Cardiac muscle cell (in vitro differentiated cells and primary cell): ENCODE data around the gene RBM10. TPM values are rescaled to one million over a fixed set of nuclear protein-coding genes. Genes with fewer than 3 reads are reported as not detected.

Experiments used
- DNase-seq, 2 donors: peaks; one replicate each; pipeline versions ENCODE4 v3.0.0 to v3.0.0-alpha.2; 2010 to 2017; ENCODE audit warnings: low read depth in 1 of 2, low spot score in 1 of 2
- H3K27ac ChIP-seq: fragments of 200-600 bp; sonication (generic); 2 replicates; pipeline ENCODE4 v1.5.1; 2016
- H3K27me3 ChIP-seq: fragments of 200-600 bp; sonication (generic); 2 replicates; pipeline ENCODE4 v1.6.0; 2016; ENCODE audit warnings: control low read depth
- H3K36me3 ChIP-seq: fragments of 200-600 bp; sonication (generic); 2 replicates; pipeline ENCODE4 v1.5.1; 2016; ENCODE audit warnings: control low read depth
- H3K4me1 ChIP-seq: fragments of 200-600 bp; sonication (generic); 2 replicates; pipeline ENCODE4 v1.8.1; 2017; ENCODE audit warnings: low read depth, mild to moderate bottlenecking, mixed run types
- H3K4me3 ChIP-seq: fragments of 200-600 bp; sonication (generic); 2 replicates; pipeline ENCODE4 v1.5.1; 2016; ENCODE audit warnings: mild to moderate bottlenecking
- H3K9me3 ChIP-seq: fragments of 200-600 bp; sonication (generic); 2 replicates; pipeline ENCODE4 v1.5.1; 2017; ENCODE audit warnings: low read depth, mild to moderate bottlenecking, control low read depth
- polyA plus RNA-seq: library from polyadenylated mRNA; unstranded; fragments of >200 nt; fragmentation: Nextera tagmentation; extraction: Ambion mirVana; gene quantifications from 2 replicates; pipeline ENCODE4 v1.2.1, GENCODE V29; 2016
- total RNA-seq: library from RNA; depleted of rRNA; stranded (reverse); fragments of >200 nt; gene quantifications from 2 replicates; pipeline ENCODE4 v1.2.3, GENCODE V29; 2016
- TF ChIP-seq, protein P1 (sequence below): IDR thresholded peaks from 2 replicates; pipeline ENCODE4 v1.5.1; 2012; ENCODE audit warnings: low read depth, mild to moderate bottlenecking, low read length

The RBM10 gene
- total and polyA plus RNA-seq, 2 experiments from 2014 or later = 48.7 to 70.0 TPM

DNA sequence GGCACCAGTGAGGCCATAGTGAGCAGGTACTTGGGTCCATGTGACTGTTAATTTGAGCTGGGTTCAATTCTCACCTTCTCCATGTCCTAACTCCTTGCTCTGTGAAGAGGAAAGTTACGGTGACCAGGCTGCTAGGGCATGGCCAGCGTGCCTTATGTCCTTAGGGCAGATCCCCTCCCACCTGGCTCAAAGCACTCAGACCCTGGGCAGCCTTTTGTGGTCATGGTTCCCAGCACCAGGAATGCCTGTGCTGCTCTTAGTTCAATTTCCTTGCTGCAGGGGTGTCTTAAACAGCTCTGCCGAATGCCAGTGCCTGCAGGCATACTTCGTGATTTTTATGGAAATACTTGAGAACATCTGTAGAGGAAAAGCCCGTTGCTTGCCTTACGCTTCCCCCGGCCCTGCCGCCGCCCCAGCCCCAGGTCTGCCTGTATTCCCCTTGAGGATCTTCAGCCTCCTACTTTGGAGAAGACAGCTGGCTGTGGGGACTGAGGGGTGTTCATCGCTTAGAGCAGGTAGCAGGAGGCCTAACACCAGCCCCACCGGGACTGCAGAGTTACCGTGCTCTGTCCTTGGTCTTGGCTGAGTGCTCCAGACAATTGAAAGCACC lies 70.4 kb downstream of the RBM10 start:
- peaks cover 5% of the 10 kb centered on the region for H3K4me1 ChIP-seq
- no peak overlapping the region for H3K4me3 ChIP-seq
- DNase-seq = no peak
- H3K27me3 ChIP-seq = no peaks in the 10 kb centered on the region
- peaks cover 48% of the 10 kb centered on the region for H3K36me3 ChIP-seq
- TF ChIP-seq, protein P1, sequence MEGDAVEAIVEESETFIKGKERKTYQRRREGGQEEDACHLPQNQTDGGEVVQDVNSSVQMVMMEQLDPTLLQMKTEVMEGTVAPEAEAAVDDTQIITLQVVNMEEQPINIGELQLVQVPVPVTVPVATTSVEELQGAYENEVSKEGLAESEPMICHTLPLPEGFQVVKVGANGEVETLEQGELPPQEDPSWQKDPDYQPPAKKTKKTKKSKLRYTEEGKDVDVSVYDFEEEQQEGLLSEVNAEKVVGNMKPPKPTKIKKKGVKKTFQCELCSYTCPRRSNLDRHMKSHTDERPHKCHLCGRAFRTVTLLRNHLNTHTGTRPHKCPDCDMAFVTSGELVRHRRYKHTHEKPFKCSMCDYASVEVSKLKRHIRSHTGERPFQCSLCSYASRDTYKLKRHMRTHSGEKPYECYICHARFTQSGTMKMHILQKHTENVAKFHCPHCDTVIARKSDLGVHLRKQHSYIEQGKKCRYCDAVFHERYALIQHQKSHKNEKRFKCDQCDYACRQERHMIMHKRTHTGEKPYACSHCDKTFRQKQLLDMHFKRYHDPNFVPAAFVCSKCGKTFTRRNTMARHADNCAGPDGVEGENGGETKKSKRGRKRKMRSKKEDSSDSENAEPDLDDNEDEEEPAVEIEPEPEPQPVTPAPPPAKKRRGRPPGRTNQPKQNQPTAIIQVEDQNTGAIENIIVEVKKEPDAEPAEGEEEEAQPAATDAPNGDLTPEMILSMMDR = no peak
- H3K27ac ChIP-seq = peak overlapping the region; percentile 84
- H3K9me3 ChIP-seq = no peaks in the 10 kb centered on the region

DNA sequence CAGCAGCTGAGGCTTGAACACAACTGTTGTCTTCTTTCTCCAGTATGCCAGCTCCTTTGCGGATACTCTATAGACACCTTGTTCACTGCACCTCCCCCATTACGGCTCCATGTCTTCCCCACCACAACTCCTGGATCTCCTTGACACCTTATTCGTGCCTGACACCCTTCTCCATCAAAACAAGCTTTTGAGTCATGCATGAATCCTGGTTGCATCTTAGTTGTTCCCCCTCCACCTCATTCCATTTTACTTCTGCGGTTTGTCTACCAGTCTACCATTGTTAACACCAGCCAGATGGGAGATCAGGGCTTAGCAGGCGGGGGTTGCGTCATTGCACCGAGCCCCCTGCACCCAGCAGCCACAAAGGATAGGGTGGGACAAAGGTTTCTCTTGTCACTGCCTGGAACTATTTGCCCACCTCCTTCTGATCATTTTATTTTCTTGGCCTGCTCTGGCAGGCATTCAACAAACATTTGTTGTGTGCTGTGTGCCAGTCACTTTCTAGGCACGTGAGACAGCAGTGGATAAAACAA lies 71.4 kb downstream of the RBM10 start:
- TF ChIP-seq, protein P1 = no peak
- no peaks in the 10 kb centered on the region for H3K27me3 ChIP-seq
- peaks cover 11% of the 10 kb centered on the region for H3K4me1 ChIP-seq
- H3K36me3 ChIP-seq = peaks cover 38% of the 10 kb centered on the region
- H3K27ac ChIP-seq = peak overlapping the region; percentile 84
- no peak overlapping the region for H3K4me3 ChIP-seq
- no peaks in the 10 kb centered on the region for H3K9me3 ChIP-seq
- no peak for DNase-seq

DNA sequence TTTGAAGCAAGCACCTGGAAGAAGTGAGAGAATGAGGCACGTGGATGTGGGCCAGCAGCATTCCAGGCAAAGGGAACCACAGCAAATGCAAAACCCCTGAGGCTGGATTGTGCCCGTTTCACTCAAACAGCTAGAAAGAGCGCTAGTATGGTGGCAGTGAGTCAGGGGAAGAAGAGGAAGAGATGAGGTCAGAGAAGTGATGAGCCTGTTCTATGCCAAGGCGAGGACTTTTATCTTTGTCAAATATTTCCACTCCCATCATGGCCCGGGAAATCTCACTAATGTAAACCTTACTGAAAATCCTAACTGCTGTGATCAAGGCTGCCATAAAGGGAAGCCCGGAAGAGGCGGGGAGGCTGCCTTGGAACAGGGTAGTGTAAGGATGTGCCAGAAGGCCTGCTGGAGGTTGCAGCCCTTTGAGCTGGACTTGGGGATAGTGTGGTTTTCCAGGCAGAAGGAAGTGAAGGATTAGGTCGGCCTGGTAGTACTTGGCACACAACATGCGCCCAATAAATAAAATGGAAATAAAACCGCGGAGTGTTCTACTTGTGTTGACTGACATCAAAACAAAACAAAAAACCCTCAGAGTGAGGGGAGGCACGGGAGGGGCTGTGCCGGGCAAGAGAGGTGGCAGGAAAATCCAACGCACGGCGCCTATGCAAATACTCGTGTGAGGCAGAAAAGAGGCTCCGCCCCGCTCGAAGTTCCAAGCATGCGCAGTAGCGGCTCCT lies 72.3 kb downstream of the RBM10 start:
- H3K27ac ChIP-seq = peak overlapping the region; percentile 84

DNA sequence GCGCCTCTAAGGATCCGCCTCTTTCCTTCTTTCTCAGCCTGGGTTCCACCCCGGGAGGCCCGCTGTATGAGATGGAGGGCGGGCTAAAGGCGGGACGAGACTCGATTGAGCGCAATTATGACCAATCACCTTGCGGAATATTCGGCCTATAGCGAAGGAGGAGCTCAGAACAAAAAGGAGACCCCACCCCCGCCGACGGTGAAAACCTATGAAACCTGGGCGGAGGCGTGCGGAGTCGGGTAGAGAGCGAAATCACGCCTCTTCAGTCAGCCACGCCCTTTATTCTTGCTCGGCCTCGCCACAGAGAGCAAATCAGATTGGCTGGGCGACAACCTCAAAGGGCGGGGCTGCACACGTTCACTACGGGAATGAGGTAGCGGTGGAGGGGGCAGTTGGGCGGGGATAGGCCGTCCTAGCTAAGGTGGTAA lies 72.8 kb downstream of the RBM10 start:
- TF ChIP-seq, protein P1 = no peak
- Histone ChIP-seq H3K27ac (peak overlapping the region; percentile 97), H3K4me1 (peaks cover 11% of the 10 kb centered on the region), H3K36me3 (peaks cover 24% of the 10 kb centered on the region), H3K9me3 (no peaks in the 10 kb centered on the region), H3K27me3 (no peaks in the 10 kb centered on the region), H3K4me3 (peak overlapping the region; percentile 89)
- DNase-seq = peak; percentile 99 to 100

More for the DNA sequence above, 72.3 kb downstream of the RBM10 start:
- Histone ChIP-seq H3K9me3 (no peaks in the 10 kb centered on the region), H3K36me3 (peaks cover 29% of the 10 kb centered on the region), H3K4me1 (peaks cover 11% of the 10 kb centered on the region), H3K4me3 (peak overlapping the region; percentile 15), H3K27me3 (no peaks in the 10 kb centered on the region)
- TF ChIP-seq, protein P1 = no peak
- peak in 1 of 2 donors; percentile 68 for DNase-seq

DNA sequence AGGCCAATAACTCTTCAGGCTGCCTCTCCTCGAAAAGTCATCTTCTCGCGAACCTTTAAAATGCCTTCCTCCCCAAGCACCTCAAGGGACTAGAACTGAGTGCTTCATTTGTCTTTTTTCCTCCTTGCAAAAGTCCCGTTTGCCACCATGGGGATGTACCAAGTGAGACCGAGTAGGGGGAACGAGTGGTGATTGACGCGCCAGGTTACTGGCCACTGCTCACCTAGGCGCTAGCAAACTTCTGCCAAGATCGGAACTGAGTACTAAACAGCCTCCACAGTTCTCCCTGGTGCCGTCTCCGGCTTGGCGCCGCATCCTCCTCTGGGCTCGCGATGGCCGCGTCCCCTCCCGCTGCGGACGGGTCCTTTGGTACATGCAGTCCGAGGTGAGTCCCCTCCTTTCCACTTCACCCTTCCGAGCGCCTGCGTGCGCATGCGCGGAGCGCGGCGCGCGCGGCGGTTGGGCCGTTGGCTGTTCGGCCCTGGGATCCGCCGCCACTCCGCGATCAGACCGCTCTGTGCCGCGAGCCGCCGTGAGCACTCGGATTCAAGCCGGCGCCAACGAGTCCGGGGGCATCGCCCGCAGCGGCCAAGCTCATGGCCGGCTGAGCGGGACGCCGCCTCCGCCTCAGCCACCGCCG lies 73.4 kb downstream of the RBM10 start, which contains the start of gene CDK16:
TSS of gene CDK16 (plus strand) at position 402 of the 640 bp plus-strand sequence. CDS start 4,877 bp downstream, outside the sequence.
- peak within 1 kb of the TSS; percentile 89 for H3K4me3 ChIP-seq
- H3K36me3 ChIP-seq = peaks cover 18% of the 10 kb centered on the region
- H3K4me1 ChIP-seq = peaks cover 11% of the 10 kb centered on the region
- no peaks in the 10 kb centered on the region for H3K27me3 ChIP-seq
- DNase-seq = peak; percentile 85 to 86
- peak within 1 kb of the TSS; percentile 97 for H3K27ac ChIP-seq
- H3K9me3 ChIP-seq = no peaks in the 10 kb centered on the region
- TF ChIP-seq, protein P1 = no peak
